ENCODE measurements around the gene PKNOX1.
"Not testable (repeated sequence)": the region's sequence is repeated elsewhere in the genome, so short reads cannot be mapped to it uniquely, and the experiment has no call there.

The PKNOX1 gene

DNA sequence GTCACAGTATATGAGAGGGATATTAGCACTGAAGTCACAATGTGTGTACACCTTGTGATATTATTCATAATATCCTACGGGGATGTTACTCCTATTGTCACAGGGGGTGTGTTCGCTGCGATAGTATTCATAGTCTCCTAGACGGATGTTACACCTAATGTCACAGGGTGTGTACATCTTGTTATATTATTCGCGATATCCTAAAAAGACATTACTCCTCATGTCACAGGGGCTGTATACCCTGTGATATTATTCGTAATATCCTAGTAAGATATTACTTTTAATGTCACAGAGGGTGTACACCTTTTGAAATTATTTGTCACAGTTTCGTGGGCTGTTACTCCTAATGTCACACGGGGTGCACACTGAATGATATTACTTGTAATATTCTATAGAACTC lies 23.2 kb upstream of the PKNOX1 start:
- DNase-seq: not testable (repeated sequence)

DNA sequence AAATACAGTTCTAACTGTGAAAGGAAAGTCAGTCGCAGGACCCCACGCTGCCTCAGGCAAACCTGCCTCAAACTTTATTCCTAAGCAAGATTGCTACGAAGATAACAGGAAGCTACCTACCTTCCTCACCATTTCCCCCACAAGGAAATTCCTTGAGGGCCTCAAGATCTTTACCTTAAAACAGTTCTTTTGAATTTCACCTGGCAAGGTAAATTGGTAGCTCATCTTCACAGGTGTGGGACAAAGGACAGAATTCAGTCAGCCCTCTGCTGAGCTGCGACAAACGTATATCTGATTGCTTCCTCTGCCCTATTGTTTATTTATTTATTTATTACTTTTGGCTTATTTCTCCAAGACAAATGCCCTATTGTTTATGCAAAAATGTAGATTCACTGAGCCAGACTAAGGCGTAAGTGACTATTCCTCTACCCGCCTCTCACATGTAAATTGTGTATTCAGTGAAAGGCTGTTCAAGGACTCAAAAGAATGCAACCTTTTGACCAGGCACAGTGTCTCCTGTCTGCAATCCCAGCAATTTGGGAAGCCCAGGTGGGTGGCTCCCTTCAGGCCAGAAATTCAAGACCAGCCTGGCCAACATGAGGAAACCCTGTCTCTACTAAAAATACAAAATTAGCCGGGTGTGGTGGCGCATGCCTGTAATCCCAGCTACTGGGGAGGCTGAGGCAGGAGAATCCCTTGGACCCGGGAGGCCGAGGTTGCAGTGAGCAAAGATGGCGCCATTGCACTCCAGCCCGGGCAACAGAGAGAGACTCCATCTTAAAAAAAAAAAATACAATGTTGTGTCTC lies 17.3 kb upstream of the PKNOX1 start:
- peak in 2 of 4 experiments; percentile 67 to 85 for DNase-seq

DNA sequence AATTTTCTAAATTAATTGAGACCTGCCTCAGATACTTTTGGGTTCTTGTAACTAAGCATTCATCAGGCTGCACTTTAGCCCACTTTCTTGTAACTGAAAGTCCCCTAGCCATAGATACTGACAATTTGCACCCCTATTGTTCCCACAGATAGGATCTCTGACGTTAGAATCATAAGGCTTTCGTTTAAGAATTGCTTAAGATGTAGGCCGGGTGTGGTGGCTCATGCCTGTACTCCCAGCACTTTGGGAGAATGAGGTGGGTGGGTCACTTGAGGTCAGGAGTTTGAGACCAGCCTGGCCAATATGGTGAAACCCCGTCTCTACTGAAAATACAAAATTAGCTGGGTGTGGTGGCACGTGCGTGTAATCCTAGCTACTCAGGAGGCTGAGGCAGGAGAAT lies 16.2 kb upstream of the PKNOX1 start:
- not testable (repeated sequence) for DNase-seq

DNA sequence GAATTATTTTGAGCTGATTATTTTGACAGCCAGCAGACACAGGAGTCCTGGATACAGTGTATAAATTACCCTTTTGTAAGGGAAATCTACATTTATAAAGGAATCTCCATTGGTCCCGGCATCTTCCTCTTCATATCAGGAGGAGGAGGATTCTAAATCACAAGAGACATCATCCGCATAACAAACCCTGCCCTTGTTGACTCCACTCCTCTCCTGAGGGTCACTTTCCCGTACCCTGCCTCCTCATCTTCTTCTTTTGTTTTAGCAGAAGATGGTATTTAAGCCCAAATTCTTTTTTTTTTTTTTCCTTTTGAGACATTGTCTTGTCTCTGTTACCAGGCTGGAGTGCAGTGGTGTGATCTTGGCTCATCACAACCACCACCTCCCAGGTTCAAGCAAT lies 14.6 kb upstream of the PKNOX1 start:
- no peak for DNase-seq

DNA sequence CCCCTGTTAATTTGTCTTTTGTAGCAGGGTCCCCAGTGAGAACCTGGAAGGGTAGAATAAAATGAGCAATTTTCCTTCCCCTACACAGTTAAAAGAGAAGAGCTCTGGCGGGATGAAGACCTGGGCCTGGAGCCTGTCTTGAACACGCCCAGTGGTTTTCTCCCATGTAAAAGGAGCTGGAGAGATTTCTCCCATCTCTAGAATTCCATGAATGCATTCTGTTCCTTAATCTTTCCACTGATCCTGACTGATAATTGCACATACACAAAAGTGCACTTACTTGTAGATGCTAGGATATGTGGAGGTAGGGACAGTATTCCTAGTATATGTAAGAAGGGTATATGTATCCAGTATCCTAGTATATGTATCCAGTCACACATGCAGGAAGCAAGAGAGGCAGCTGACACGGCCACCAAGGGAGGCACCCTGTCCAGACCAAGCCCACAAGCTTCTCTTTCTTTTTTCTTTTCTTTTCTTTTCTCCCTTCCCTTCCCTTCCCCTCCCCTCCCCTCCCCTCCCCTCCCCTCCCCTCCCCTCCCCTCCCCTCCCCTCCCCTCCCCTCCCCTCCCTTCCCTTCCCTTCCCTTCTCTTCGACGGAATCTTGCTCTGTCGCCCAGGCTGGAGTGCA lies 11.9 kb upstream of the PKNOX1 start:
- no peak for DNase-seq

DNA sequence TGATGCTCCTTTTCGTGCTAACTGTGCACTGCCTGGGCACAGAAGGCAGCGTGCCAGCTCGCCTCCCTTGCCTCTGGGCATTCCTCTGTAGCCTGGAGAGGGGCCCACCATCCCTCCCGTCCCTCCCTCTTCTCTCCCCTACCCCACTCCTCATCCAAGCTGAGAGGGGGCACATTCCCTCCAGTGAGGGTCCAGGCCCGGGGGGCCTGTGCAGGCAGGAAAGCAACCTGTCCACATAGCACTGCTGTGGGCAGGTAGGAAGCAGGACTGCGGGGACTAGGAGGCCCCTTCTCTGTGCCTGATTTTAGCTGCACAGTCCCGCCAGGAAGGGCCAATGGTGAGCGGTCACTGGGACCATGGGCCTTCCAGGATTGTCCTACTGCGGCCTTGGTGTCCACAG lies 10.3 kb upstream of the PKNOX1 start:
- no peak for DNase-seq

DNA sequence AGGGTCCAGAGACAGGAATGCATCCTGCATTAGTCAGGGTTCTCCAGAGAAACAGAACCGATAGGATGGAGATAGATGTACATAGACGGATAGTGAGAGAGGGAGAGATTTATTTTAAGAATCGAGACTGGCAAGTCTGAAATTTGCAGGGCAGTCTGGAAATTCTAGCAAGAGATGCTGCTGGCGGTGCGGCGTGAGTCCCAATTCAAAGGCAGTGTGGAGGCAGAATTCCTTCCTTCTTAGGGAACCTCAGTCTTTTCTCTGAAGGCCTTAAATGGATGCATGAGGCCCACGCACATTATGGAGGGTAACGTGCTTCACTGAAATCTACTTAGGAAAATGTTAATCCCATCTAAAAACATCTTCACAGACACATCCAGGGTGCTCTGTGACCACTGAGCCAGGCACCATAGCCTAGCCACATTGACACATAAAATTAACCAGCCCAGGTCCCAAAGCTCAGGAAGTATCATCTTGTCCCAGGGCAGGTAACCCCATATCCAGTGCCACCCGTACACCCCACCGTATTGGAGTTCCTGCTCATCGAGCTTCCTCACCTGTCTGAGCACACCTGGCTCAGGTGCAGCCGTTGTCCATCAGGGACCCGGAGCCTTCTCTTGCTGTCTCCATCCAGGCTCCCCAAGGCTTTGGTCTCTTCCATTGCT lies 9.7 kb upstream of the PKNOX1 start:
- no peak for DNase-seq

DNA sequence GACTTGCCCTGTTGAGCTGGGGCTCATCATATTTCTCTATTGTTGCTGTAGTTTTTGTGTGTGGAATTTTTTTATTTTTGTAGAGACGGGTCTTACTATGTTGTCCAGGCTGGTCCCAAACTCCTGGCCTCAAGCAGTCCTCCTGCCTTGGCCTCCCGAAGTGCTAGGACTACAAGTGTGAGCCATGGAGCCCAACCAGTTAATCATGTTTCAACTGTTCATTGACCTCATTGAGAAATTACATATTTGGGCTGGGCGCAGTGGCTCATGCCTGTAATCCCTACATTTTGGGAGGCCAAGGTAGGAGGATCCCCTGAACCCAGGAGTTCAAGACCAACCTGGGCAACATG lies 9.2 kb upstream of the PKNOX1 start:
- no peak for DNase-seq

DNA sequence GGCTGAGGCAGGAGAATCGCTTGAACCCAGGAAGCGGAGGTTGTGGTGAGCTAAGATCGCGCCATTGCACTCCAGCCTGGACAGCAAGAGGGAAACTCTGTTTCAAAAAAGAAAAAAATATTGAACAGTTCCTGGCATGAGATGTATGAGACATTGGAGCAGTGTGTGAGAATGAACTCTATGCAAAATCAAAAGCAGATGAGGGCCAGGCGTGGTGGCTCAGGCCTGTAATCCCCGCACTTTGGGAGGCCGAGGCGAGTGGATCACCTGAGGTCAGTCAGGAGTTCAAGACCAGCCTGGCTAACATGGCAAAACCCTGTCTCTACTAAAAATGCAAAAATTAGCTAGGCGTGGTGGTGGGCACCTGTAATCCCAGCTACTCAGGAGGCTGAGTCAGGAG lies 6.7 kb upstream of the PKNOX1 start:
- DNase-seq: not testable (repeated sequence)

DNA sequence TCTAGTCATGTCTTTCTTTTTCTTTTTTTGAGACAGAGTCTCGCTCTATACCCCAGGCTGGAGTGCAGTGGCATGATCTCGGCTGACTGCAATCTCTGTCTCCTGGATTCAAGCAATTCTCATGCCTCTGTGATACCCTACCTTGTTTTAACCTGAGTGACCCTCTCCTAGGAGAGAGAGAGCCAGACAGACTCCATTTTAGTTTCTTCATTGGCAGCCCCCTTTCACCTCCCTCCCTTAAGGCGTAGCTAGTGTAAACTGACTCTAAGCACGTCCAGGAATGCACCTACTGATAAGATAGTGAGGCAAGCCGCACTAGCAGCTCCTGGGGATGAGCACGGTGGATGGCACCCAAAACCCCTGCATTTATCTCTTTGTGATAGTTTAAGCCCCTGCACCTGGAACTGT lies 5.2 kb upstream of the PKNOX1 start:
- no peak for DNase-seq

DNA sequence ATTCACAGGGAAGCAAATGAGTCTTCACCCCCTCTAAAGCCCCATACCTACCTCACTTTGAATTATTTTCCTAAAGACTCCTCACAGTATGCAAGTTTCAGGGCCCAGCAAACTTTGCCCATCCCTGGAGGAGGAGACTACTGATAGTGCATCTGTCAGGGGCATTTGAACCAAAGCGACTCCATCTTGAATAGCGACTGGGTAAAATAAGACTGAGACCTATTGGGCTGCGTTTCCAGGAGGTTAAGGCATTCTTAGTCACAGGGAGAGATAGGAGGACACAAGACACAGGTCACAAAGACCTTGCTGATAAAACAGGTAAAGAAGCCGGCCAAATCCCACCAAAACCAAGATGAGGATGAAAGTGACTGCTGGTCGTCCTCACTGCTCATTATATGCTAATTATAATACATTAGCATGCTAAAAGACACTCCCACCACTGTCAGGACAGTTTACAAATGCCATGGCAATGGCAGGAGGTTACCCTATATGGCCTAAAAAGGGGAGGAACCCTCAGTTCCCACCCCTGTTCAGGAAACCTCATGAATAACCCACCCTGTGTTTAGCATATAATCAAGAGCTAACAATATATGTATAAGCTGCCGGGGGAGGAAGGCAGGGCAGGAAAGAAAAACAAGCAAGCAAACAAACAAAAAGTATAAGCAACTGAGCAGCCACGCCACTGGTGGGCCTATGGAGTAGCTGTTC lies 3.3 kb upstream of the PKNOX1 start:
- DNase-seq: no peak

DNA sequence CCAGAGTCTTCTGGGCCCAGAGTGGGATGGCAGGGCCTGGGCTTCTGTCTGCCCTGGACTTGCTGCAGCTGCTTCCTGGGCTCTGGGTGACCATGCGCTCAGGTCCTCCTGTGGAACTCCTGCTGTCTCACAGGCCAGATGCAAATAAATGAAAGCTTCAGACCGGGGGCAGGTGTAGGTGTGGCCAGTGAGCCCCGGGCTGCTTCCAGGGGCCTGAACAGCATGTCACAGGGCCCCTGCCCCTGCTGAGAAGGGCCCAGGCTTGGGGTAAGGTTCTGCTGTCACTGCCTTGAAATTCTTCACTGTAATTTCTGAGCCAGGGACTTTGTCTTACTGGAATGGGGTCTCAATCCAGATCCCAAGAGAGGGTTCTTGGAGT lies 2.5 kb upstream of the PKNOX1 start:
- DNase-seq: no peak

DNA sequence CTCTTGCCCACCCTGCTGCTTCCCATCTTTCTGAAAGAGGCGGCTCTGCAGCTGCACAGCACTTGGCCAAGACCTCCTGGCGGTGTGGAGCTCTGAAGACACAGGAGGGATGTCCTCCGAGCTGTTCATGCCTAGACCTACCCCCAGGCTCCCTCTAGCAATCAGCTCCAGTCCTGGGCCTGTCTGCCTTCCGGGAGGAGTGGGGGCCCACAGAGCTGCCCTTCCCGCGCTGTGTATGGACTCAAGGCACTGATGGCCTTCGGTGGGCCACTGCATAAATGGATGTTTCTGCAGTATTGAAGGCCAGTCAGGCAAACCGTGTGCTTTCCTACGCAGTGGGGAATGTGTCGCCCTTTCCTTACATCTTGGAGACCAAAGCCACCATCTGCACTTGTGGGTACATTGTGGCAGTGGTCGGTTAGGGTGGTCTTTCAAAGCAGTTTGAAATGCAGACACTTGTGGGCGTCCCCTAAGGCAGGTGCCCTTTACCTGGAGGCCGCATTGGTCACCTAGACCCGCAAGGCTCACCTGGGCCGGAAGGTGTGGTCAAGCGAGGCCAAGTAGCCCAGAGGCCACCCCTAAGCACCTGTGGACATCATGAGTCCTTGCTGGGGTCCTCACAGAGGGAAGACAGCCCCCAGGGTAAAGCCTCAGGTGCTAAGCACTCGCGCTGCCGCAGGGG lies 912 bp upstream of the PKNOX1 start:
- no peak for DNase-seq

DNA sequence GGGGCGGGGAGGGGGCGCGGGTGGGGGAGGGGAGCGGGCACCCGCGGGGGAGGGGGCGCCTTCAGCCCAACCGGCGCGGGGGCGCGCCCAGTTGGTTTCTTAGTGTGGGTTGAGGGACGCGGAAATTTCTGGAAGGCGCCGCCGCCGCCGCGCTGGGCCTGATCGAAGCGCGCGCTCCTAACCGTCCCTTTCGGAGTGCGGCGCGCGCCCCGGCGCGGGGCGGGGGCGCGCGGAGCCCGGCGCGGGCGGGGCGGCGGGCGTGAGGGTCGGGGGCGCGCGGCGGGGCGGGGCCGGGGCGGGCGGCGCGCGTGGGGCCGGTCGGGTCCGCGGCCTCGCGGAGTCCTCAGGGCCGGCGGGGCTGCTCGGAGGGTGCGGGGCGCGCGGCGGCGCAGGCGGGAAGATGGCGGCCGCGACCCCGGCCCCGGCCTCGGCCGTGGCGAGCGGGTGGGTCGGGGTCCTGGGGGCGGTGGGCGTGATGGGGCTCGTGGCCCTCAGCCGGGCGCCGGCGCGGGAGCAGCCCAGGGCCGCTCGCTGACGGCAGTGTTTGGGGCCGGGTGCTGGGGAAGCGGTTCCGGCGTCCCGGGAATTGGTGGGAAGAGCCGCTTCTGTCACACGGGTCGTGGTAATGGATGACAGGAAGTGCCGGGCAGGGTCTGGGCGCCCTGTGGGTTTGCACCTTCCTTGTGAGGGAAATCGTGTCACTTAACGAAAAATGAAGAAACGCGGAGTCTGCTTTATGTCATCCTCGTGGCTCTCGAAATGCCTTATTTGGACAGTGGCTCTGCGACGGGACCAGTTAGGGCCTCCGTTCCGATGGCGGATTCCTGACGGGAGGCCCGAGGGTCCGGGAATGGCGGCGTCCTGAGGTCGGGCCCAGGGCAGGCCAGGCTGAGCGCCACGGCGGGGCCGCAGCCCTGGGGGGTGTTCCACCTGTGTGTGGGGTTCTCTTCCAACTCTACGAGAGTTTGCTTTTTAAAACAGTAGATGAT lies 764 bp downstream of the PKNOX1 start:
- DNase-seq: peak; percentile 50 to 71 (median 52)

DNA sequence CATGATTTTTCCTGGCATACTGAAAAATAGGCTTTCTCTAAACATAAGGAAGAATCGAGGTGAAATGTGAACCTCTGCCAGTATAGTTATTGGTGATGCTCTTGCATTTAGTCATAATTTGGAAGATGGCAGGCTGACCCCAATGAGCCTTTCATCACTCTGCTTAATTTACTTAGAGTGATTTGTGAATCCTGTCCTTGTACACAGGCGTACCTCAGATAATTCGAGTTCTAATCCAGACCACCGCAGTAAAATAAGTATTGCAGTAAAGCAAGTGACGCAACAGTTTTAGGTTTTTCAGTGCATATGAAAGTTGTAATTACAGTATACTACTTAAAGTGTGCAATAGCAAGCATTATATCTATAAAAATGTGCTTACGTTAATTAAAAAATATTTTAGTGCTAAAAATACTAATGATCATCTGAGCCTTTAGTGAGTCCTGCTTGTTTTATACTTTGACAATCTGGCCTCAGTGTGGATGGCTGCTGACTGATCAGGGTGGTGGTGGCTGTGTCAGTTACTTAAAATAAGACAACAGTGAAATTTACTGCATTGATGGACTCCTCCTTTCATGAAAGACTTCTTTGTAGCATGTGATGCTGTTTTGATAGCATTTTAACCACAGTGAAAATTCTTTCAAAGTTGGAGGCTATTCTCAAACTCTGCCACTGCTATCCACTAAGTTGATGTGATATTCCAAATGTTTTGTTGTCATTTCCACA lies 1.7 kb downstream of the PKNOX1 start:
- no peak for DNase-seq

DNA sequence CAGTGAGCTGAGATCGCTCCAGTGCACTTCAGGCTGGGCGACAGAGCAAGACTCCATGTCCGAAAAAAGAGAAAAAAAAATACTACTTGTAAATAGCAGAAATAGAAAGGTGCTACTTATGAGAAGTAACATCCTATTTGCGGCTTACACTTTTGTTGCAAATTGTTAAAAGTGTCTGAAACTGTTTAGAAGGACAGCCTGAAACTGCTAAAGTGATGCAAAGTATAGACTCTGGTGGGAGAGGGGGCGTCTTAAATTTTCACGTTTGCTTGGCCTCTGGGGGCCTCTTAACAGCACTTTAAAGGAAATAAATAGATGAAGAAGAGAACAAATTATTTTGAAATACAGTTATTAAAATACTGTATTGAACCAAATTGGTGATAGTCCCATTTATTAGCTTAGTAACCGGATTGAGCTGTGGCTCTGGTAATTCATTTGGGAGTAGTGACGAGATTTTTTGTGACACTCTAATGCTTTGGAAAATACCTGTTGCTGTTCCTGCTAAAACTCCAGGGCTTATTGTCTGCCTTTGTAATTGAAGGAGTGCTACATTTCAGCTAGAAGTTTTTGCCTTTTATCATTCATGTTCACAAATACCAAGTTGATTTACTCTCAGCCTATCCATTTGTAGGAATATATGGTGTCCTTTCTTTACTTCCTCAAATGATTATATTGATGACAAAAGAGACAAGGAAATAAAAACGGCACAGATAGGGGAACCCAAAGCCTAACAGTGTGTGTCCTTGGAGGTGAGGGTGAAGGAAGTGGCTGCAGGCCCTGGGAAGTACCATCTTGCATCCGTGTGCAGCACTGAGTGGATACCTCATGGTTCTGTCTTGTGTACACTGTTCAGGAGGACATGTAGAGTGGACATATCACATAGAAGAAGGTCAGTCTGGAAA lies 6.2 kb downstream of the PKNOX1 start:
- no peak for DNase-seq

DNA sequence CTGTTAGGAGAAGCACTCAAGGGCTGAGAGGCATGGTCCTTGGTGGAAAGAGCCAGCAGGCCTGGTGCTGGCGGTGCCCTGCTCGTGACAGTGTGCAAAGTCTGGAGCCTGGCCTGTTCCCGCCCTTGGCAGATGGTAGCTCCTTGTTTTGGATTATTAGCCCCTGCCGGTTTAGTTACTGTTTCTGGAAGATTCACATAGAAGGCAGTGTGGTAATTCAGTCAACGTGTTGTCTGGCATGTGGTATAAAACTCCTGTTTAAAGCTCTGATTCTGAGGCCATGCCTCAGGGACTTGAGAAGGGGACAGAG lies 6.8 kb downstream of the PKNOX1 start:
- DNase-seq: no peak

DNA sequence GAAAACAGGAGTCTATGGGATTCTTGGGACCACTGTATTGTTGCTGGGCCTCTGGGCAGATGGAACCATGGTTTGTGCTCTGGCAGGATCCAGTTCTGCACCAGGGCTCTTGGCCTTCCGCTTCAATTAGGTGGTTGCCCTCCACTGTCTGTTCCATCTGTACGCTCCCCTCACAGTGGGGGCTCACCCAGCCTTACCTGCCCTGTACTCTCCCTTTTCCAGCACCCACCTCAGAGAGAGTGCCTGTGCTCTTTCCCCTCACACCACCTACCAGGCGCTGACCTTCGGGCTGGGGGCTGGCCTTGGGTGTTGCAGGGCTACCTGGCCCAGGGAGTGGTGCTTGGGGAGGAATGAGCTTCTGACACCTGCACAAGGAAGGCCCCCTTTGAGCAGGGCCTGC lies 7.5 kb downstream of the PKNOX1 start:
- DNase-seq: no peak

DNA sequence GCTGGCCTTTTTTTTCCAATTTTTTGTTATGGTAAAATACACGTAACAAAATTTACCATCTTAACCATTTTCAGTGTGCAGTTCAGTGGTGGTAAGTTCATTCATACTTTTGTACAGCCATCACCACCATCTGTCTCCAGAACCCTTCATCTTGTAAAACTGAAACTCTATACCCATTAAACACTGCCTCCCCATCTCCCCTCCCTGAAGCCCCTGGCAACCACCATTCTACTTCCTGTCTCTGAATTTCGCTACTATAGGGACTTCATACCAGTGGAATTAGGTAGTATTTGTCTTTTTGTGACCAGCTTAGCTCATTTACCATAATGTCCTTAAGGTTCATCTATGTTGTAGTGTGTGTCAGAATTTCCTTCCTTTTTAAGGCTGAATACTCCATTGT lies 8.7 kb downstream of the PKNOX1 start:
- DNase-seq: no peak

DNA sequence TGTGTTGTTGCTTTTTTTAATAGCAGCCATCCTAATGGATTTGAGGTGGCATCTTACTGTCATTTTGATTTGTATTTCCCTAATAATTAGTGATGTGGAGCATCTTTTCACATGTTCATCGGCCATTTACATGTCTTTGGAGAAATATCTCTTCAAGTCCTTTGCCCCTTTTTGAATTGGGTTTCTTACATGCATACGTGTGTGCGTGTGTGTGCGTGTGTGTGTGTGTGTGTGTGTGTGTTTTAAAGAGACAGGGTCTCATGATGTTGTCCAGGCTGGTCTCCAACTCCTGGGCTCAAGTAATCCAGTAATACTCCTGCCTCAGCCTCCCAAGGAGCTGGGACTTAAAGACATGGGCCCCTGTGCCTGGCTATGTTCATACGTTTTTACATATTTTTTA lies 9.5 kb downstream of the PKNOX1 start:
- no peak for DNase-seq
